Measurements from ENCODE around the gene TICAM2.

TICAM2 gene

GRCh38 chr5:115556276-115556675 is 46.0 kb downstream of the TICAM2 start:
- TF ChIP-seq, protein P1, sequence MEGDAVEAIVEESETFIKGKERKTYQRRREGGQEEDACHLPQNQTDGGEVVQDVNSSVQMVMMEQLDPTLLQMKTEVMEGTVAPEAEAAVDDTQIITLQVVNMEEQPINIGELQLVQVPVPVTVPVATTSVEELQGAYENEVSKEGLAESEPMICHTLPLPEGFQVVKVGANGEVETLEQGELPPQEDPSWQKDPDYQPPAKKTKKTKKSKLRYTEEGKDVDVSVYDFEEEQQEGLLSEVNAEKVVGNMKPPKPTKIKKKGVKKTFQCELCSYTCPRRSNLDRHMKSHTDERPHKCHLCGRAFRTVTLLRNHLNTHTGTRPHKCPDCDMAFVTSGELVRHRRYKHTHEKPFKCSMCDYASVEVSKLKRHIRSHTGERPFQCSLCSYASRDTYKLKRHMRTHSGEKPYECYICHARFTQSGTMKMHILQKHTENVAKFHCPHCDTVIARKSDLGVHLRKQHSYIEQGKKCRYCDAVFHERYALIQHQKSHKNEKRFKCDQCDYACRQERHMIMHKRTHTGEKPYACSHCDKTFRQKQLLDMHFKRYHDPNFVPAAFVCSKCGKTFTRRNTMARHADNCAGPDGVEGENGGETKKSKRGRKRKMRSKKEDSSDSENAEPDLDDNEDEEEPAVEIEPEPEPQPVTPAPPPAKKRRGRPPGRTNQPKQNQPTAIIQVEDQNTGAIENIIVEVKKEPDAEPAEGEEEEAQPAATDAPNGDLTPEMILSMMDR (IDR thresholded peaks at IDR 0.05) = no peak
- Histone ChIP-seq H3K4me3 (no peak overlapping the region), H3K27ac (no peak overlapping the region)
- no peak for DNase-seq (ENCODE audit: low spot score)

DNA sequence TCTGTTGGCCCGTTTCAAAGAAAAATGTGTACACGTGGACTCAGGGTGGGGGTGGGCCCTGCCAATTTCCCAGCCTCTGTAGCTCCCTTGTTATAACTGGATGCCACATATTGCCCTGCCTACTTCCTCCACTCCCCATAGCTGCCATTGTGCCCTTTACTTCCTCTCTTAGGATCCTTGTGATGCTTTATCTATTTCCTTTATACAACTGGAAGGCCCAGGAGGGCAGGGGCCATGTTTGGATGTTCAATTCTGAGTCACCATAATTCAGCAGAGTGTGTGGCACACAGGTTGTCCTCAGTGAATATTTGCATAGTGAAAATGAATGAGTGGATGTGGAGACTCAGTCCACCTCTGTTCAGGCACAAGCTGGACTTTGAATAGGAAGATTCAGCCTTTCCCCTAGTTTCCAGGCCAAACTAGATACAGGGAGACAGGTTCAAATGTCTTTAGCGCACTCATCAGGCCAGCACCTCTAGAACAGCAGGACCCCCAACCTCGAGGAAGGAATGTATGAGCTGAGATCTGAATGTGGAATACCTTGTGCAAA is 47.1 kb downstream of the TICAM2 start:
- H3K27ac ChIP-seq = no peak overlapping the region
- DNase-seq (ENCODE audit: low spot score) = no peak
- H3K4me3 ChIP-seq = no peak overlapping the region
- TF ChIP-seq, protein P1 (IDR thresholded peaks at IDR 0.05) = no peak

DNA sequence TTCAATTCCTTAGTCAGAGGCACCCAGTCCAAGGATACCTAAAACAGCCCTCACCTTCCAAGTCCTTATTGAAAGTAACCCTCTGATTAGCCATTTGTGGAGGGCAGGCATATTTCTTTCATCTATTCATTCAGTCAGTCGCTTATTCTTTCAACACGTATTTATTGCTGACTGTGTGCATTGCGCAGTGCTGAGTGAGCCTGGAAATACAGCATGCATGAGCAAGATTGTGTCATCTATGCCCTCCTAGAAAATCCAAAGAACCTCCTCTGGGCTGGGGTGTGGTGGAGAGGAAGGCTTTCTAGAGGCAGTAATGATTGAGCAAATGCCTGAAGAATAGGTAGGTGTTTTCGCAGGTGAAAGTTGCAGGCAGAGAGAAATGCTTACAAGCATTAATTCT is 49.2 kb downstream of the TICAM2 start:
- no peak overlapping the region for H3K27ac ChIP-seq
- no peak for DNase-seq (ENCODE audit: low spot score)
- TF ChIP-seq, protein P1 (IDR thresholded peaks at IDR 0.05) = no peak
- H3K4me3 ChIP-seq = no peak overlapping the region

DNA sequence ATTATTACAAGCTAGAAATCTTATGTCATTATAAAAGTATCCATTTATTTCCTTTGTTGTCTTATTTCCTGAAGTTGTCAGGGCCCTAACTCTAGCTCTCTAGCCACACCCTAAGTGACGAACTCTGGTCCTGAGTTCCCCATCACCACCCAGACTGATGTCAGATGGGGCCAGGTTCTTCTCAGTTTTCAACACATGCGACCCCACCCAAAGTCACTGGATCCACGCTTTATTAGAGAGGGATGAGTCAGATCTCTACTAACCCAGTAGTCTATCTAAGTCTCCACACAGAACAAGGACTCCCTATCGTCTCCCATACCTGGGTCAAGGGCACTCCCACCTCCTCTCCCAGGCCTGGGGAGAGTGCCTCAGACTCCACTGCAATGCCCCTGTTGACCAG is 50.9 kb downstream of the TICAM2 start:
- Histone ChIP-seq H3K4me3 (no peak overlapping the region), H3K27ac (no peak overlapping the region)
- DNase-seq (ENCODE audit: low spot score) = no peak
- TF ChIP-seq, protein P1 (IDR thresholded peaks at IDR 0.05) = no peak

GRCh38 chr5:115549154-115549553 is 53.1 kb downstream of the TICAM2 start:
- H3K4me3 ChIP-seq = no peak overlapping the region
- no peak for DNase-seq (ENCODE audit: low spot score)
- H3K27ac ChIP-seq = no peak overlapping the region
- TF ChIP-seq, protein P1 (IDR thresholded peaks at IDR 0.05) = no peak

- no peak for DNase-seq (ENCODE audit: low spot score)
- TF ChIP-seq, protein P1 (IDR thresholded peaks at IDR 0.05) = no peak
- Histone ChIP-seq H3K4me3 (no peak overlapping the region), H3K27ac (no peak overlapping the region)
Measured at GRCh38 chr5:115548683-115549082, 53.6 kb downstream of the TICAM2 start.

DNA sequence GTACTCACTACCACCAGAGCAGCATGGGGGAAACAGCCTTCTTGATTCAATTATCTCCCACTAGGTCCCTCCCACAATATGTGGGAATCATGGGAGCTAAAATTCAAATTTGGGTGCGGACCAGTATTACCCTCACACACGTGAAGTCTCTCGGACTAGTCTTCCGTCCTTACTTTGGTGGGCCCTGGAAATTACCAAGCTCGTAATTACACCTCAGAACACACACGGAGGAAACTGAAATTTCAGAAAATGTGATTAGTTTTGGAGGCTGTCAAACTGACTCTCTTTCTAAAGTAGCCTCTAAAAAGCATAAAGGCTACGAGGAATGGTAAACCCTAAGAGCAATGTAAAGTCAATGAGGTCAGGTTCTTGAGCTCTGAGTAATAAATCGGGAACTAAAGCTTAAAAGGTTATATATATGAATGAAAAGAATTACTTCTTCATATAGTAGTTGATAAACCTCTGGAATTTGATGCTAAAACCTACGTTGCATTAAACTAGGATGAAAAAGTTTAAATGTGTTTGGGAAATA is 56.9 kb downstream of the TICAM2 start:
- no peak for DNase-seq (ENCODE audit: low spot score)
- TF ChIP-seq, protein P1 (IDR thresholded peaks at IDR 0.05) = no peak
- Histone ChIP-seq H3K4me3 (peak overlapping the region; percentile 87), H3K27ac (peak overlapping the region; percentile 75 to 100)
